ENCODE data around the gene LRRC4C. TPM values are rescaled to one million over a fixed set of nuclear protein-coding genes. Genes with fewer than 3 reads are reported as not detected.

Gene LRRC4C
- total RNA-seq, 1 donor from 2014 or later: 2.7 TPM

DNA sequence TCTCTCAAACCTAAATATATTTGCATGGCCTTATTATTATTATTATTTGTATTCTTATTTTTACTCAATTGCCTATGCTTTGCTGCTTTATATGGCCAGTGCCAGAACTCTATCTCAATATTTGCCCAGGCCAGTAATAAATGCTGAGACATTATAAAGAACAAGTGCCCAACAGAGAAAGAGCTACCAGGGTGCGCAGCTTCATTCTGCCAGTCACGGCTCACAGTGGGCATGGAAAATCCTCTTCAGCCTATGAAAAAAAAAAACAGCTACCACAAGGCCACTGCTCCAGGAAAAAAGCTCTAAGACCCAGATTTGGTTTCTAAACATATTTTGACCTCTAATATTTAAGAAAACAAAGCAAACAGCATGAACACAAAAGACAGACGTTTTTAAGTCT is 1223.6 kb downstream of the LRRC4C start:
- no peak for TF ChIP-seq EZH2 (IDR thresholded peaks at IDR 0.05)
- no peak for TF ChIP-seq EZH2phosphoT487 (IDR thresholded peaks at IDR 0.05)
- TF ChIP-seq, protein P1, sequence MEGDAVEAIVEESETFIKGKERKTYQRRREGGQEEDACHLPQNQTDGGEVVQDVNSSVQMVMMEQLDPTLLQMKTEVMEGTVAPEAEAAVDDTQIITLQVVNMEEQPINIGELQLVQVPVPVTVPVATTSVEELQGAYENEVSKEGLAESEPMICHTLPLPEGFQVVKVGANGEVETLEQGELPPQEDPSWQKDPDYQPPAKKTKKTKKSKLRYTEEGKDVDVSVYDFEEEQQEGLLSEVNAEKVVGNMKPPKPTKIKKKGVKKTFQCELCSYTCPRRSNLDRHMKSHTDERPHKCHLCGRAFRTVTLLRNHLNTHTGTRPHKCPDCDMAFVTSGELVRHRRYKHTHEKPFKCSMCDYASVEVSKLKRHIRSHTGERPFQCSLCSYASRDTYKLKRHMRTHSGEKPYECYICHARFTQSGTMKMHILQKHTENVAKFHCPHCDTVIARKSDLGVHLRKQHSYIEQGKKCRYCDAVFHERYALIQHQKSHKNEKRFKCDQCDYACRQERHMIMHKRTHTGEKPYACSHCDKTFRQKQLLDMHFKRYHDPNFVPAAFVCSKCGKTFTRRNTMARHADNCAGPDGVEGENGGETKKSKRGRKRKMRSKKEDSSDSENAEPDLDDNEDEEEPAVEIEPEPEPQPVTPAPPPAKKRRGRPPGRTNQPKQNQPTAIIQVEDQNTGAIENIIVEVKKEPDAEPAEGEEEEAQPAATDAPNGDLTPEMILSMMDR (IDR thresholded peaks at IDR 0.05): no peak
- H3K4me1 Mint-ChIP-seq: peaks cover 3% of the 10 kb centered on the region
- Histone ChIP-seq H3K4me1 (no peaks in the 10 kb centered on the region), H3K79me2 (ENCODE audit: low read depth) (no peaks in the 10 kb centered on the region), H3K4me3 (no peak overlapping the region), H3K9ac (no peak overlapping the region), H3K4me2 (no peak overlapping the region), H3K27me3 (no peaks in the 10 kb centered on the region), H4K20me1 (ENCODE audit: low read depth) (no peaks in the 10 kb centered on the region), H3K27ac (no peak overlapping the region), H3K36me3 (no peaks in the 10 kb centered on the region), H3F3A (ENCODE audit: low read depth) (no peaks in the 10 kb centered on the region), H3K9me3 (ENCODE audit: low read depth) (no peaks in the 10 kb centered on the region), H2AFZ (replicated peaks) (no peak overlapping the region)
- no peaks in the 10 kb centered on the region for H3K27me3 Mint-ChIP-seq (ENCODE audit: insufficient read depth, low read depth)
- H3K27ac Mint-ChIP-seq: no peak overlapping the region
- H3K36me3 Mint-ChIP-seq: no peaks in the 10 kb centered on the region
- no peak overlapping the region for H3K4me3 Mint-ChIP-seq
- no peak for DNase-seq (ENCODE audit: low spot score)
- no peaks in the 10 kb centered on the region for H3K9me3 Mint-ChIP-seq

DNA sequence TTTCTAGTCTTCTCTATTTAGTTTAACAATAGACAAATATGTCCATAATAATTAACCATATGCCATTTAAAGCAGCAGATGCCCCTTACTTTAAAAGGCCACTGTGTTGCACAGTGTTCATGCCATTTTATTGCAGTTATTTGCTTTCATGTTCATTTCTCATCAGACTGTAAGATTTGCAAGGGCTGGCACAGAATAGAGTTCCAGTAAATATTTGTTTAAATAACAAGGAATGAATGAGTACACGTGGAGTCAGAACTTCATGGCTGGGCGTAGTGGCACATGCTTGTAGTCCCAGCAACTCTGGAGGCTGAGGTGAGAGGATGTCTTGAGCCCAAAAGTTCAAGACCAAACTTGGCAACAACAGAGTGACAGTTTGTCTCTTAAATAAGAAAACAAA is 1228.6 kb downstream of the LRRC4C start:
- no peak overlapping the region for H3K27ac Mint-ChIP-seq
- H3K79me2 ChIP-seq (ENCODE audit: low read depth): no peaks in the 10 kb centered on the region
- H3K27me3 ChIP-seq: no peaks in the 10 kb centered on the region
- H3K27ac ChIP-seq: no peak overlapping the region
- no peak overlapping the region for H3K4me3 ChIP-seq
- H3K4me1 Mint-ChIP-seq: peaks cover under 1% of the 10 kb centered on the region
- no peak for DNase-seq (ENCODE audit: low spot score)
- no peaks in the 10 kb centered on the region for H4K20me1 ChIP-seq (ENCODE audit: low read depth)
- H3F3A ChIP-seq (ENCODE audit: low read depth): no peaks in the 10 kb centered on the region
- H3K9ac ChIP-seq: no peak overlapping the region
- no peak overlapping the region for H3K4me2 ChIP-seq
- H3K9me3 ChIP-seq (ENCODE audit: low read depth): no peaks in the 10 kb centered on the region
- H3K36me3 ChIP-seq: no peaks in the 10 kb centered on the region
- H3K9me3 Mint-ChIP-seq: no peaks in the 10 kb centered on the region
- no peaks in the 10 kb centered on the region for H3K27me3 Mint-ChIP-seq (ENCODE audit: insufficient read depth, low read depth)
- no peaks in the 10 kb centered on the region for H3K36me3 Mint-ChIP-seq
- H3K4me1 ChIP-seq: no peaks in the 10 kb centered on the region
- no peak overlapping the region for H3K4me3 Mint-ChIP-seq
- H2AFZ ChIP-seq (replicated peaks): no peak overlapping the region
- no peak for TF ChIP-seq EZH2phosphoT487 (IDR thresholded peaks at IDR 0.05)
- TF ChIP-seq, protein P1 (IDR thresholded peaks at IDR 0.05): no peak
- no peak for TF ChIP-seq EZH2 (IDR thresholded peaks at IDR 0.05)

DNA sequence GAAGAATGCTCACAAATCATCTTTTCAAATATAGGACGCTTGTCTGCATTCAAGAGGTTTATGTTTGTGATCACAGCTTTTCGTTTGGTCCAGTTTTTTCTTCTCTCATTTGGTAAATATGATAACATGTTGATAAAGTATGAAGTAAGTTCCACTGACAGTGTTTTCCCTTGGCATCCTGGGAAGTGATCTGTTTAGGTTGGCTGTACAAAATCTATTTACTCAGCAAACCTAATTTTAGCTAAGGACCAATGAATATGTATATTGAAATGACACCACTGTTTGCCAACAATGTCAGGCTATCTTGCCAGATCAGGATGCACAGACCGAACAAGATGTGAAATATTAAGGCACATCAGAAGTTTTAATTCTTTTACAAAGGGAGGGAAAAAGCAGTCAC is 1230.8 kb downstream of the LRRC4C start:
- no peaks in the 10 kb centered on the region for H3K9me3 ChIP-seq (ENCODE audit: low read depth)
- Mint-ChIP-seq H3K27ac (no peak overlapping the region), H3K4me1 (no peaks in the 10 kb centered on the region), H3K9me3 (no peaks in the 10 kb centered on the region), H3K36me3 (no peaks in the 10 kb centered on the region), H3K4me3 (no peak overlapping the region), H3K27me3 (ENCODE audit: insufficient read depth, low read depth) (no peaks in the 10 kb centered on the region)
- H2AFZ ChIP-seq (replicated peaks): no peak overlapping the region
- H3K27ac ChIP-seq: no peak overlapping the region
- no peak overlapping the region for H3K4me3 ChIP-seq
- H3K9ac ChIP-seq: no peak overlapping the region
- no peak overlapping the region for H3K4me2 ChIP-seq
- no peaks in the 10 kb centered on the region for H3K27me3 ChIP-seq
- no peaks in the 10 kb centered on the region for H4K20me1 ChIP-seq (ENCODE audit: low read depth)
- H3K36me3 ChIP-seq: no peaks in the 10 kb centered on the region
- H3K4me1 ChIP-seq: no peaks in the 10 kb centered on the region
- H3K79me2 ChIP-seq (ENCODE audit: low read depth): no peaks in the 10 kb centered on the region
- TF ChIP-seq EZH2 (IDR thresholded peaks at IDR 0.05): no peak
- no peak for TF ChIP-seq EZH2phosphoT487 (IDR thresholded peaks at IDR 0.05)
- TF ChIP-seq, protein P1 (IDR thresholded peaks at IDR 0.05): no peak
- no peak for DNase-seq (ENCODE audit: low spot score)
- no peaks in the 10 kb centered on the region for H3F3A ChIP-seq (ENCODE audit: low read depth)
